OCI-LY7 (cell line): ENCODE results near the gene ACER1. TPM values are rescaled to one million over a fixed set of nuclear protein-coding genes. Genes with fewer than 3 reads are reported as not detected.

Source experiments
- BruUV-seq: library from RNA; stranded (reverse); fragments of 400-500 nt; replicated peaks from 2 replicates; lab custom pipeline; 2021; lab: Mats Ljungman, UMichigan
- CTCF ChIA-PET: fragments of 300-600 bp; sonication (Branson Sonifier 250); formaldehyde crosslinking; loops from one replicate; lab custom pipeline; 2022; ENCODE audit warnings: antibody characterized with exemption; ENCODE audit not compliant: unreplicated experiment; lab: Charles Lee
- POLR2A ChIA-PET: fragments of 300-600 bp; sonication (Branson Sonifier 250); formaldehyde crosslinking; loops from one replicate; lab custom pipeline; 2022; ENCODE audit warnings: antibody characterized with exemption; lab: Charles Lee
- DNase-seq: peaks from one replicate; pipeline ENCODE4 v3.0.0-alpha.2; 2015; ENCODE audit warnings: low spot score
- H2AFZ ChIP-seq: fragments of 200-600 bp; sonication (generic), shearing (Covaris generic); 2 replicates; pipeline ENCODE4 v1.6.1; 2014; ENCODE audit warnings: mild to moderate bottlenecking, antibody characterized with exemption, low read length, moderate library complexity
- H3K27ac ChIP-seq: fragments of 200-600 bp; sonication (generic); 2 replicates; pipeline ENCODE4 v1.5.1; 2014; ENCODE audit warnings: mixed run types, low read depth, mild to moderate bottlenecking, moderate library complexity, low read length, inconsistent platforms; ENCODE audit not compliant: poor library complexity, severe bottlenecking
- H3K36me3 ChIP-seq: fragments of 200-600 bp; sonication (generic); 2 replicates; pipeline ENCODE4 v1.6.1; 2014; ENCODE audit warnings: mild to moderate bottlenecking, antibody characterized with exemption, low read length, moderate library complexity, mixed read lengths; ENCODE audit not compliant: insufficient read depth
- H3K4me1 ChIP-seq: fragments of 200-600 bp; sonication (generic); 2 replicates; pipeline ENCODE4 v1.5.1; 2014; ENCODE audit warnings: mild to moderate bottlenecking, low read length; ENCODE audit not compliant: insufficient read depth, poor library complexity, severe bottlenecking
- H3K4me2 ChIP-seq: fragments of 200-600 bp; sonication (generic); 2 replicates; pipeline ENCODE4 v1.6.1; 2014; ENCODE audit warnings: mild to moderate bottlenecking, low read length
- H3K4me3 ChIP-seq: fragments of 200-600 bp; sonication (generic); 2 replicates; pipeline ENCODE4 v1.5.1; 2014; ENCODE audit warnings: mild to moderate bottlenecking, low read depth, low read length; ENCODE audit not compliant: poor library complexity, severe bottlenecking
- H3K79me2 ChIP-seq: fragments of 200-600 bp; sonication (generic); 2 replicates; pipeline ENCODE4 v1.6.1; 2016; ENCODE audit warnings: low read depth, mild to moderate bottlenecking, low read length, moderate library complexity, mixed read lengths; ENCODE audit not compliant: insufficient read depth
- H3K9me2 ChIP-seq: fragments of 200-600 bp; sonication (generic); 2 replicates; pipeline ENCODE4 v1.6.1; 2016; ENCODE audit warnings: mild to moderate bottlenecking, low read length, mixed read lengths; ENCODE audit not compliant: insufficient read depth
- H3K9me3 ChIP-seq: fragments of 200-600 bp; sonication (generic); 2 replicates; pipeline ENCODE4 v1.6.1; 2014; ENCODE audit warnings: mild to moderate bottlenecking, mixed run types, low read length, mixed read lengths
- H4K20me1 ChIP-seq: fragments of 200-600 bp; sonication (generic); 2 replicates; pipeline ENCODE4 v1.6.1; 2014; ENCODE audit warnings: mild to moderate bottlenecking, antibody characterized with exemption, low read length, moderate library complexity, mixed read lengths; ENCODE audit not compliant: insufficient read depth
- EZH2phosphoT487 ChIP-seq: fragments of 200-600 bp; sonication (generic); IDR thresholded peaks from 2 replicates; pipeline ENCODE4 v1.6.1; 2018; ENCODE audit warnings: low read depth, borderline replicate concordance, mild to moderate bottlenecking, mixed run types, antibody characterized with exemption, low read length, moderate library complexity, mixed read lengths
- intact Hi-C: fragments of 100-400 bp; cut with micrococcal nuclease; formaldehyde crosslinking; loops from one replicate; pipeline ENCODE4 v1.10.0; 2022; ENCODE audit not compliant: unreplicated experiment
- total RNA-seq, 2 experiments: library from RNA; depleted of rRNA in 1 of 2; stranded (reverse); fragments of >200 nt in 1 of 2; shearing (Covaris generic) in 1 of 2; gene quantifications; 2 replicates each; pipeline ENCODE4 v1.2.3, GENCODE V29; 2014 to 2022
- TF ChIP-seq, protein P1 (sequence below): fragments of 200-600 bp; sonication (generic); conservative IDR thresholded peaks from 2 replicates; pipeline ENCODE4 v1.5.1; 2014; ENCODE audit warnings: mild to moderate bottlenecking, antibody characterized with exemption, low read length, moderate library complexity, mixed read lengths

ACER1 gene
- total RNA-seq, 2 experiments from 2014 or later = not detected

DNA sequence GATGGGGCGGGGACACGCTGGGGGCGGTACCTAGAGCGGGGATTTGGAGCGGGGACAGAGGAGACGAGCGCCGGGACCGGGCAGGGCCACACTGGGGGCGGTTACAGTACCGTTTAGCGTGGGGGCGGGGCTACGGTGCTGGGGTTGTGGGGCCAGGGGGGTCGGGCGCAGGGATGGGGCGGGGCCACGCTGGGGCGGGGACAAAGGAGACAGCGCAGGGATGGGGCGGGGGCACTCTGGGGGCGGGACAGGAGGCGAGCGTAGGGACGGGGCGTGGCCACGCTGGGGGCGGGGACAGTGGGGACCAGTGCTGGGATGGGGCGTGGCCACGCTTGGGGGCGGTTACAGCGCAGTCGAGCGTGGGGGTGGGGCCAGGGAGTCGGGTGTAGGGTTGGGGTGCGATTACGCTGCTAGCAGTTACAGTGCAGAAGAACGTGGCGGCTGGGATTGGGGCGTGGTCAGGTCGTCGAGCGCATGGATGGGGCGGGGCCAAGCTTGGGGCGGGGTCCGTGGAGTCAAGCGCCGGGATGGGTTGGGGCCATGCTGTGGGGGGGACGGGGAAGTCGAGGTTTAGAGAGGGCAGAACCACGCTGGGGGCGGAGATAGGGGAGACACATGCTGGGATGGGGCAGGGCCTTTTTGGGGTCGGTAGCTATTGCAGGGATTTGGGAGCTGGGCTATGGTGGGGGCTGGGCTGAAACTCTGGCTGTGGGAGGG lies 39.8 kb upstream of the ACER1 start:
- no TSS peak for BruUV-seq
- H3K4me2 ChIP-seq = peak overlapping the region; percentile 84
- H3K4me1 ChIP-seq = peaks cover 13% of the 10 kb centered on the region
- intact Hi-C loops = loop anchor here (2.0 kb wide), 2 partner anchors 52 to 364 kb away; partner anchors contain the start of genes GPR108 and KHSRP
- POLR2A ChIA-PET = interaction anchor here (0.5 to 1.1 kb wide), 6 partner anchors 10 to 148 kb away, joined by 3 to 5 read pairs (median 4); partner anchors contain the start of gene KHSRP
- no peak for TF ChIP-seq EZH2phosphoT487
- TF ChIP-seq, protein P1, sequence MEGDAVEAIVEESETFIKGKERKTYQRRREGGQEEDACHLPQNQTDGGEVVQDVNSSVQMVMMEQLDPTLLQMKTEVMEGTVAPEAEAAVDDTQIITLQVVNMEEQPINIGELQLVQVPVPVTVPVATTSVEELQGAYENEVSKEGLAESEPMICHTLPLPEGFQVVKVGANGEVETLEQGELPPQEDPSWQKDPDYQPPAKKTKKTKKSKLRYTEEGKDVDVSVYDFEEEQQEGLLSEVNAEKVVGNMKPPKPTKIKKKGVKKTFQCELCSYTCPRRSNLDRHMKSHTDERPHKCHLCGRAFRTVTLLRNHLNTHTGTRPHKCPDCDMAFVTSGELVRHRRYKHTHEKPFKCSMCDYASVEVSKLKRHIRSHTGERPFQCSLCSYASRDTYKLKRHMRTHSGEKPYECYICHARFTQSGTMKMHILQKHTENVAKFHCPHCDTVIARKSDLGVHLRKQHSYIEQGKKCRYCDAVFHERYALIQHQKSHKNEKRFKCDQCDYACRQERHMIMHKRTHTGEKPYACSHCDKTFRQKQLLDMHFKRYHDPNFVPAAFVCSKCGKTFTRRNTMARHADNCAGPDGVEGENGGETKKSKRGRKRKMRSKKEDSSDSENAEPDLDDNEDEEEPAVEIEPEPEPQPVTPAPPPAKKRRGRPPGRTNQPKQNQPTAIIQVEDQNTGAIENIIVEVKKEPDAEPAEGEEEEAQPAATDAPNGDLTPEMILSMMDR = no peak
- no peaks in the 10 kb centered on the region for H3K79me2 ChIP-seq
- peaks cover 17% of the 10 kb centered on the region for H3K36me3 ChIP-seq
- H4K20me1 ChIP-seq = no peaks in the 10 kb centered on the region
- H3K9me2 ChIP-seq = no peaks in the 10 kb centered on the region
- CTCF ChIA-PET = interaction anchor here (0.6 to 0.9 kb wide), 2 partner anchors 11 to 52 kb away, joined by 4 to 6 read pairs; partner anchors contain the start of gene CLPP
- H3K27ac ChIP-seq = peak overlapping the region; percentile 85
- DNase-seq = peak; percentile 98
- no peaks in the 10 kb centered on the region for H3K9me3 ChIP-seq
- H3K4me3 ChIP-seq = peak overlapping the region; percentile 84
- H2AFZ ChIP-seq = peak overlapping the region; percentile 78

DNA sequence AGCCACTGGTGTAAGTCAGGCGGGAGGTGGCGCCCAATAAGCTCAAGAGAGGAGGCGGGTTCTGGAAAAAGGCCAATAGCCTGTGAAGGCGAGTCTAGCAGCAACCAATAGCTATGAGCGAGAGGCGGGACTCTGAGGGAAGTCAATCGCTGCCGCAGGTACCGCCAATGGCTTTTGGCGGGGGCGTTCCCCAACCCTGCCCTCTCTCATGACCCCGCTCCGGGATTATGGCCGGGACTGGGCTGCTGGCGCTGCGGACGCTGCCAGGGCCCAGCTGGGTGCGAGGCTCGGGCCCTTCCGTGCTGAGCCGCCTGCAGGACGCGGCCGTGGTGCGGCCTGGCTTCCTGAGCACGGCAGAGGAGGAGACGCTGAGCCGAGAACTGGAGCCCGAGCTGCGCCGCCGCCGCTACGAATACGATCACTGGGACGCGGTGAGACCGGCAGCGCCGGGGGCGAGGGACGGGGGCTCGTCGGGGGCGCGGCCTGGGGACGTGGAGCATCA lies 39.2 kb upstream of the ACER1 start, which contains the start of gene ALKBH7:
Gene ALKBH7 (plus strand): TSS at position 201 of the 502 bp plus-strand sequence. CDS start 27 bp downstream, at position 228.
- intact Hi-C loops = loop anchor here (2.0 kb wide), 2 partner anchors 52 to 364 kb away; partner anchors contain the start of genes GPR108 and KHSRP
- POLR2A ChIA-PET = interaction anchor here (0.6 to 1.1 kb wide), 7 partner anchors 10 to 233 kb away, joined by 3 to 5 read pairs (median 3); partner anchors contain the start of gene KHSRP

More for the DNA sequence above, 39.2 kb upstream of the ACER1 start, which contains the start of gene ALKBH7:
- H3K4me1 ChIP-seq = peaks cover 13% of the 10 kb centered on the region
- TF ChIP-seq, protein P1 = no peak
- TF ChIP-seq EZH2phosphoT487 = no peak
- DNase-seq = peak; percentile 100
- no peaks in the 10 kb centered on the region for H4K20me1 ChIP-seq
- no peaks in the 10 kb centered on the region for H3K9me2 ChIP-seq
- H2AFZ ChIP-seq = peak within 1 kb of the TSS; percentile 78
- no TSS peak for BruUV-seq
- no peaks in the 10 kb centered on the region for H3K79me2 ChIP-seq
- peak within 1 kb of the TSS; percentile 84 for H3K4me3 ChIP-seq
- peak within 1 kb of the TSS; percentile 85 for H3K27ac ChIP-seq
- H3K36me3 ChIP-seq = peaks cover 19% of the 10 kb centered on the region
- no peaks in the 10 kb centered on the region for H3K9me3 ChIP-seq
- CTCF ChIA-PET = interaction anchor here (0.6 to 0.9 kb wide), 2 partner anchors 11 to 162 kb away, joined by 3 to 6 read pairs; partner anchors contain the start of gene CLPP
- peak within 1 kb of the TSS; percentile 84 for H3K4me2 ChIP-seq
